Neuronal stem cell (in vitro differentiated cells): ENCODE data around the gene TMEM138.

ENCODE experiments used
- DNase-seq: peaks from one replicate; pipeline ENCODE4 v3.0.0-alpha.2; 2013; ENCODE audit warnings: low spot score
- H2AFZ ChIP-seq: one replicate; pipeline ENCODE4 v1.6.1; 2013; ENCODE audit warnings: mild to moderate bottlenecking, low read length, inconsistent platforms
- H2AK5ac ChIP-seq: 2 replicates; pipeline ENCODE4 v1.6.1; 2013; ENCODE audit warnings: low read depth, mild to moderate bottlenecking, inconsistent platforms, low read length, moderate library complexity, mixed read lengths
- H2BK120ac ChIP-seq: 2 replicates; pipeline ENCODE4 v1.6.1; 2013; ENCODE audit warnings: low read depth, mild to moderate bottlenecking, inconsistent platforms, low read length, moderate library complexity, mixed read lengths
- H2BK12ac ChIP-seq: one replicate; pipeline ENCODE4 v1.6.1; 2013; ENCODE audit warnings: low read length, inconsistent platforms
- H2BK15ac ChIP-seq: 2 replicates; pipeline ENCODE4 v1.6.1; 2013; ENCODE audit warnings: mild to moderate bottlenecking, low read length, inconsistent platforms, mixed read lengths
- H2BK5ac ChIP-seq: one replicate; pipeline ENCODE4 v1.6.1; 2013; ENCODE audit warnings: inconsistent platforms, mild to moderate bottlenecking, low read length, moderate library complexity
- H3K14ac ChIP-seq: one replicate; pipeline ENCODE4 v1.6.1; 2013; ENCODE audit warnings: low read length, inconsistent platforms
- H3K18ac ChIP-seq: 2 replicates; pipeline ENCODE4 v1.6.1; 2013; ENCODE audit warnings: low read length, inconsistent platforms
- H3K23ac ChIP-seq: 2 replicates; pipeline ENCODE4 v1.6.1; 2013; ENCODE audit warnings: low read depth, mild to moderate bottlenecking, mixed read lengths, low read length, inconsistent platforms; ENCODE audit not compliant: poor library complexity
- H3K27ac ChIP-seq: replicated peaks from 3 replicates; pipeline ENCODE4 v1.5.1; 2013; ENCODE audit warnings: low read length, inconsistent platforms
- H3K27me3 ChIP-seq, 3 experiments: 2 replicates each; pipeline ENCODE4 v1.6.1; 2013; ENCODE audit warnings: low read length in 3 of 3, mild to moderate bottlenecking in 2 of 3, inconsistent platforms in 1 of 3, low read depth in 1 of 3, mixed read lengths in 1 of 3, moderate library complexity in 1 of 3; ENCODE audit not compliant: control insufficient read depth in 3 of 3, insufficient read depth in 3 of 3
- H3K36me3 ChIP-seq, 2 donors: replicated peaks in 1 of 2; 2 replicates each; pipeline ENCODE4 v1.6.1; 2013; ENCODE audit warnings: low read length in 2 of 2; ENCODE audit not compliant: control insufficient read depth in 2 of 2, insufficient read depth in 2 of 2
- H3K4ac ChIP-seq: 2 replicates; pipeline ENCODE4 v1.6.1; 2013; ENCODE audit warnings: inconsistent platforms, mild to moderate bottlenecking, low read length, moderate library complexity
- H3K4me1 ChIP-seq, 2 donors: 1 replicate in 1 of 2; 2 replicates in 1 of 2; pipeline ENCODE4 v1.6.1; 2013; ENCODE audit warnings: low read length in 2 of 2, low read depth in 1 of 2; ENCODE audit not compliant: control insufficient read depth in 2 of 2, insufficient read depth in 1 of 2
- H3K4me2 ChIP-seq: one replicate; pipeline ENCODE4 v1.6.1; 2013; ENCODE audit warnings: mild to moderate bottlenecking, low read length, inconsistent platforms; ENCODE audit not compliant: insufficient read depth, poor library complexity, severe bottlenecking
- H3K4me3 ChIP-seq, 2 donors: 2 replicates each; pipeline ENCODE4 v1.5.1; 2013; ENCODE audit warnings: low read length in 2 of 2, mild to moderate bottlenecking in 2 of 2, inconsistent platforms in 1 of 2, moderate library complexity in 1 of 2
- H3K79me1 ChIP-seq: one replicate; pipeline ENCODE4 v1.6.1; 2013; ENCODE audit warnings: low read depth, mild to moderate bottlenecking, inconsistent platforms, low read length, moderate library complexity
- H3K9ac ChIP-seq: one replicate; pipeline ENCODE4 v1.6.1; 2013; ENCODE audit warnings: mild to moderate bottlenecking, low read depth, low read length, inconsistent platforms; ENCODE audit not compliant: poor library complexity
- H3K9me3 ChIP-seq, 2 donors: replicated peaks in 1 of 2; 2 replicates each; pipeline versions ENCODE3 to v1.6.1; 2013; ENCODE audit warnings: low read length in 2 of 2, mild to moderate bottlenecking in 2 of 2, inconsistent platforms in 1 of 2, low read depth in 1 of 2, mixed read lengths in 1 of 2, moderate library complexity in 1 of 2; ENCODE audit not compliant: control insufficient read depth in 2 of 2, insufficient read depth in 1 of 2
- H4K8ac ChIP-seq: one replicate; pipeline ENCODE4 v1.6.1; 2013; ENCODE audit warnings: low read depth, mild to moderate bottlenecking, inconsistent platforms, low read length, moderate library complexity
- H4K91ac ChIP-seq: one replicate; pipeline ENCODE4 v1.6.1; 2013; ENCODE audit warnings: low read length, low read depth, mild to moderate bottlenecking, inconsistent platforms; ENCODE audit not compliant: poor library complexity
- WGBS, 2 donors: extraction: QIAGEN DNeasy Blood & Tissue Kit; methylation state at CpG; one replicate each; pipeline ENCODE4 v1.1.7; 2013; ENCODE audit warnings: missing lambda C conversion rate in 2 of 2, mixed read lengths in 1 of 2; ENCODE audit not compliant: insufficient read length in 2 of 2, insufficient replicate concordance in 1 of 2; ENCODE audit errors: extremely low coverage in 2 of 2; 5-methylcytosine and 5-hydroxymethylcytosine counted together

The TMEM138 gene

DNA sequence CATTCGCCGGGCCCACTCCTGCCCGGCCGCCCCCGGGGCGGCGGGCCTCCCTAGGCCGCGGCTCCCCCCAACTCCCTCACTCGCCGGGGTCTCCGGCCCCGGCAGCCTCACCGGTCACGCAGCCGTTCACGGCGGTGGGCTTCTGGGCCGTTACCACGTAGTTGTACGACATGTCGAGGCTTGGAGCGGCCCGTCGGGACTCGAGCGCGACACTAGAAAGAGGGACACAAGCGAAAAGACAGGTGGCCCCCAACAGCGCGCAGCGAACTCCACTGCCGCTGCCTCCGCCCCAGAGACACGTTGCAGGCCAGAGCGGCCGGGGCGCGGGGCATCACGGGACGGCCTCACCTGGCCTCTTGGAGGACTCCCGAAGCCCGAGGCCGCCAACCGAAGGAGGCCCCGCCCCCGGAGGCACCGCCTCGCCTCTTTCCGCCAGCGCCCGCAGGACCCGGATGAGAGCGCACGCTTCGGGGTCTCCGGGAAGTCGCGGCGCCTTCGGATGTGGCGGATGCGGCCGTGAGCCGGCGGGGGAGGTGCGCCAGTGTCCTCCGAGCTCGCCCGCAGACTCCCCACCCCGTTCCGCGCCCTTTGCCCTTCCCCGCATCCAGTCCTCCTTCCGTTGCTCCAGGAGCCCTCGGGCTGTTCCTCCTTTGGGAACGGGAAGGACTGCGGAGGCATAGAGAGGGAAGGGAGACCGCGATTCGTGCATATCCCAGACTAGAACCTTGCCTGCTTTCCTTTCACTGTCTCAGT is 29.2 kb upstream of the TMEM138 start, which contains the start of the genes DDB1 and TKFC:
Gene DDB1 (minus strand): TSS at position 309 of the 753 bp plus-strand sequence. CDS start 137 bp downstream, at position 172.
Gene TKFC (plus strand): TSS at position 432 of the 753 bp plus-strand sequence. CDS start 1,501 bp downstream, outside the sequence.
- no peak within 1 kb of the TSS for H2BK15ac ChIP-seq
- H4K8ac ChIP-seq, result peak within 1 kb of the TSS; percentile 20
- H4K91ac ChIP-seq, result no peak within 1 kb of the TSS
- DNase-seq, result peak; percentile 93
- no CpG with 5 or more reads among the region's 81 CpGs for WGBS, 2 donors
- no peak within 1 kb of the TSS for H2BK12ac ChIP-seq
- peak within 1 kb of the TSS; percentile 43 for H2BK5ac ChIP-seq
- H3K4ac ChIP-seq, result peak within 1 kb of the TSS; percentile 14
- peak within 1 kb of the TSS; percentile 96 to 99 for H3K4me3 ChIP-seq
- H3K18ac ChIP-seq, result peak within 1 kb of the TSS; percentile 94
- H2AFZ ChIP-seq, result peak within 1 kb of the TSS; percentile 94
- H3K14ac ChIP-seq, result peak within 1 kb of the TSS; percentile 97
- peak within 1 kb of the TSS; percentile 90 for H3K23ac ChIP-seq
- peak within 1 kb of the TSS; percentile 87 for H3K27ac ChIP-seq
- H3K9me3 ChIP-seq, result no peaks in the 10 kb centered on the region
- H3K4me2 ChIP-seq, result peak within 1 kb of the TSS; percentile 75
- peak within 1 kb of the TSS; percentile 96 for H2AK5ac ChIP-seq
- peaks cover 8 to 38% of the 10 kb centered on the region in 2 donors for H3K36me3 ChIP-seq
- peaks cover 11 to 37% of the 10 kb centered on the region in 2 donors for H3K4me1 ChIP-seq
- no peaks in the 10 kb centered on the region for H3K27me3 ChIP-seq
- H3K79me1 ChIP-seq, result peaks cover 10% of the 10 kb centered on the region
- peak within 1 kb of the TSS; percentile 99 for H3K9ac ChIP-seq
- no peak within 1 kb of the TSS for H2BK120ac ChIP-seq

DNA sequence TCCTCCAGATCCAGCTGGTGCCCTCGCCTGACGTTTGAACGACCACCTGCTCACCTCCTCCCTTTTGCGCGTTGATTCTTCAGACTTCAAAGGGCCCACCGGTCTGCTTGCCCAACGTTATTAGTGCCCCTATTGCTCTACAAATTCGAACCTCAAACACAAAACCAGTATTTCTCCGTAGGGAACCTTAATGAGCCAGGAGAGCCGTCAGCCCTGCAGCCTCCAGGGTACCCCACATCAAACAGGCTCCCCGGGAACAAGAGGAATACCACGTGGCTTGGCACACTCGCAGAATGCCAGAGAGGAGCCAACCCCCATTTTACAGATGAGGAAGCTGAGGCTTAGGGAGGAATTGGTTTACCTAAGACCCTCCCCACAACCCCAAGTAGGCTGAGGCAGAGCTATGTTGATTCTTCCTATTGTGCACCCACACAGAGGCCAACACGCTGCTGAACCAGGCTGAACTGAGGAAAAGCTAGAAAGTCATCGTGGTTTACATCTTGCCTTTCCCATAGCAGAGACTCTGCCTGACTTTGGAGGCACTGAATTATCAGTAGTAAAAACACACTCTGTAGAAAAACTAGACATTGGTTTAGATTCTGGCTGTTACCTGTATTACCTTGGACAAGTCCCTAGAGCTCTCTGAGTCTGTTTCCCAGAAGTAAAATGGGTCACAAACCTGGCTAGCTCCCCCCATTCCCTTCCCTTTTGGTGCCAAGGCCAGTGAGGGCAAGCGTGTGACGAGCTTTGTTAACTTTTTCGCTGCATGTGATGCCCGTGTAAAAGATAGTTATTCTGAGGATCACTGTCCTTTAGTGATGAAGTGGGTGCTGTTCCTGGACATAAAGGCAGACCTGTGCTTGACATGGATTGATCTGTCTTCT is 28.4 kb upstream of the TMEM138 start:
- peak overlapping the region; percentile 97 for H3K14ac ChIP-seq
- H3K36me3 ChIP-seq, result peaks cover 8 to 38% of the 10 kb centered on the region in 2 donors
- H2BK15ac ChIP-seq, result no peak overlapping the region
- H2BK120ac ChIP-seq, result no peak overlapping the region
- H3K4me1 ChIP-seq, result peaks cover 11 to 37% of the 10 kb centered on the region in 2 donors
- H3K4me3 ChIP-seq, result peak overlapping the region; percentile 93 to 96
- DNase-seq, result no peak
- H3K18ac ChIP-seq, result peak overlapping the region; percentile 93
- peaks cover 10% of the 10 kb centered on the region for H3K79me1 ChIP-seq
- no peak overlapping the region for H4K91ac ChIP-seq
- H3K9me3 ChIP-seq, result no peaks in the 10 kb centered on the region
- H2BK12ac ChIP-seq, result no peak overlapping the region
- WGBS, 2 donors, result no CpG with 5 or more reads among the region's 19 CpGs
- H2BK5ac ChIP-seq, result peak overlapping the region; percentile 43
- H3K27ac ChIP-seq, result peak overlapping the region; percentile 87
- peak overlapping the region; percentile 38 for H3K23ac ChIP-seq
- peak overlapping the region; percentile 96 for H2AK5ac ChIP-seq
- peak overlapping the region; percentile 75 for H3K4me2 ChIP-seq
- H2AFZ ChIP-seq, result peak overlapping the region; percentile 94
- no peaks in the 10 kb centered on the region for H3K27me3 ChIP-seq
- H4K8ac ChIP-seq, result peak overlapping the region; percentile 20
- peak overlapping the region; percentile 14 for H3K4ac ChIP-seq
- H3K9ac ChIP-seq, result peak overlapping the region; percentile 99

DNA sequence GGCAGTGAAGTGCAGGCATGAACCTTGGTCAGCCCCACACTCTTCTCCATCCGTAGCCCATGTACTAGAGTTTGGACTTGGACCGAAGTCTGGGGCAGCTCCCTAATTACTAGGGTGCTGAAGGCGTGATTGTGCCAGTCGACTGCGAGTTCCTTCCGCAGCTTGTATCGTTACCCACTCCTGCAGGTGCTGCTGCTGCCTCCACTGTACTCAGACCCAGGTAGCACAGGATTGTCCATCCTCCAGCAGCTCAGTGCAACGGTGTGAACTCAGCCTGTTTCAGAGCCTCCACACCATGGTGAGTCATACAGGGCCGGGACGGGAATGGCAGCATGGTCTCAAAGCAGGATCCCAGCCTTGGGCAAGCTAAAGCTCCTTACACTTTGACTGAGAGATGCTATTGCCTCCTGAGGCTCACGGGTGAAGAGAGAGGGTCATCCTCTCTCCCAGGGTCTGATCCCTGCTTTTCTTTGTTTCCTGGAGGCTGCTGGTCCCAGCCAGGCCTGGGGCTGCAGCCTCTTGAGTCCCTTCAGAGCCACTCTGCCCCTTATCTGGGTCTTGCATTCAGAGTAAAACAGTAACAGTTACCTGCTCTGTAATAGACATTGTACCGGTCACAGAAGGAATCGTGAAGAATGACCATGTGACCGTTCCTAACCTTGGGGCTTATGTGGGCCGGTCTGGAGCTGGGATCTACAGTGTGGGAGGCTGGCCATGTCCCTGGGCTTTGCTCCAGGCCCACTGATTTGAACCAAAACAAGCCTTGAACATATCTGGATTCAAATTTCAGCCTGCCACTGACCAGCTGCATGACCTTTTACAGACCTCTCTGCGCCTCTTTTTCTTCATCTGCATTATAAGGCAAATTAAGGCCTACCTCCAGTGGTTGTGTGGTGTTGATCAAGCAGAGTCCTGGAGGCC is 27.5 kb upstream of the TMEM138 start:
- no peaks in the 10 kb centered on the region for H3K27me3 ChIP-seq
- no peak overlapping the region for H3K14ac ChIP-seq
- no peaks in the 10 kb centered on the region for H3K9me3 ChIP-seq
- H3K18ac ChIP-seq, result no peak overlapping the region
- peaks cover 11 to 37% of the 10 kb centered on the region in 2 donors for H3K4me1 ChIP-seq
- H3K4ac ChIP-seq, result no peak overlapping the region
- no peak overlapping the region for H4K8ac ChIP-seq
- H3K9ac ChIP-seq, result peak overlapping the region; percentile 78
- H3K4me2 ChIP-seq, result no peak overlapping the region
- peak overlapping the region; percentile 72 for H2AFZ ChIP-seq
- H4K91ac ChIP-seq, result no peak overlapping the region
- H3K4me3 ChIP-seq, result peak overlapping the region in 1 of 2 donors; percentile 37
- no peak overlapping the region for H2BK120ac ChIP-seq
- no peak overlapping the region for H2BK5ac ChIP-seq
- no peak overlapping the region for H3K23ac ChIP-seq
- no CpG with 5 or more reads among the region's 16 CpGs for WGBS, 2 donors
- H2AK5ac ChIP-seq, result peak overlapping the region; percentile 6
- H2BK15ac ChIP-seq, result no peak overlapping the region
- H3K36me3 ChIP-seq, result peaks cover 4 to 37% of the 10 kb centered on the region in 2 donors
- H3K79me1 ChIP-seq, result peaks cover 10% of the 10 kb centered on the region
- no peak overlapping the region for H3K27ac ChIP-seq
- H2BK12ac ChIP-seq, result no peak overlapping the region
- DNase-seq, result no peak
